Measurements from ENCODE around the gene PORCN. TPM values are rescaled to one million over a fixed set of nuclear protein-coding genes. Genes with fewer than 3 reads are reported as not detected.

PORCN gene
- total and polyA plus RNA-seq, 4 donors = 0.70 to 4.9 (median 2.8) TPM

GRCh38 chrX:48509619-48510018, 827 bp downstream of the PORCN start:
- no peaks in the 10 kb centered on the region for H3K36me3 ChIP-seq (ENCODE audit: control insufficient read depth in 4 of 4, insufficient read depth in 3 of 4, low read depth in 1 of 4, low read length in 3 of 4)
- H3K4me3 ChIP-seq (ENCODE audit: low read depth in 1 of 3, low read length in 3 of 3) = peak overlapping the region in 1 of 3 donors; percentile 77
- WGBS = 83% methylated on average over 11 of the region's 11 CpGs
- TF ChIP-seq FOXA2 (IDR thresholded peaks at IDR 0.05) (no peak), RXRA (IDR thresholded peaks at IDR 0.05) (no peak), EGR1 (IDR thresholded peaks at IDR 0.05; ENCODE audit: low read depth in 2 of 2) (no peak), FOXA1 (IDR thresholded peaks at IDR 0.05) (no peak)
- H3K27ac ChIP-seq (ENCODE audit: low read depth in 1 of 2, low read length in 2 of 2) = no peak overlapping the region
- DNase-seq (ENCODE audit: low spot score) = no peak
- H3K27me3 ChIP-seq (ENCODE audit: control insufficient read depth in 4 of 4, insufficient read depth in 4 of 4, low read length in 3 of 4) = no peaks in the 10 kb centered on the region
- H3K9me3 ChIP-seq (ENCODE audit: control insufficient read depth in 4 of 4, low read length in 3 of 4) = no peaks in the 10 kb centered on the region
- peaks cover 0 to 14% (median 3%) of the 10 kb centered on the region in 4 donors for H3K4me1 ChIP-seq (ENCODE audit: control insufficient read depth in 4 of 4, insufficient read depth in 4 of 4, low read length in 3 of 4)
- no peak overlapping the region for H3K9ac ChIP-seq (ENCODE audit: low read depth in 1 of 2, low read length in 2 of 2)

- Histone ChIP-seq H3K36me3 (ENCODE audit: control insufficient read depth in 4 of 4, insufficient read depth in 3 of 4, low read depth in 1 of 4, low read length in 3 of 4) (peaks cover 0 to 2% (median 0%) of the 10 kb centered on the region in 4 donors), H3K27me3 (ENCODE audit: control insufficient read depth in 4 of 4, insufficient read depth in 4 of 4, low read length in 3 of 4) (no peaks in the 10 kb centered on the region), H3K27ac (ENCODE audit: low read depth in 1 of 2, low read length in 2 of 2) (no peak overlapping the region), H3K4me1 (ENCODE audit: control insufficient read depth in 4 of 4, insufficient read depth in 4 of 4, low read length in 3 of 4) (peaks cover 0 to 10% (median 3%) of the 10 kb centered on the region in 4 donors), H3K9me3 (ENCODE audit: control insufficient read depth in 4 of 4, low read length in 3 of 4) (no peaks in the 10 kb centered on the region), H3K9ac (ENCODE audit: low read depth in 1 of 2, low read length in 2 of 2) (no peak overlapping the region), H3K4me3 (ENCODE audit: low read depth in 1 of 3, low read length in 3 of 3) (no peak overlapping the region)
- 55% methylated on average over 4 of the region's 4 CpGs for WGBS
- peak; percentile 38 for TF ChIP-seq CTCF (IDR thresholded peaks at IDR 0.05; ENCODE audit: low read depth, low read length, missing input control)
- TF ChIP-seq REST (IDR thresholded peaks at IDR 0.05) = no peak
- peak; percentile 67 to 73 for TF ChIP-seq RAD21 (IDR thresholded peaks at IDR 0.05)
- DNase-seq (ENCODE audit: low spot score) = no peak
These were observed 2.8 kb downstream of the PORCN start for GRCh38 chrX:48511560-48511959.

GRCh38 chrX:48512371-48512935, 3.7 kb downstream of the PORCN start:
- Histone ChIP-seq H3K27me3 (ENCODE audit: control insufficient read depth in 4 of 4, insufficient read depth in 4 of 4, low read length in 3 of 4) (no peaks in the 10 kb centered on the region), H3K4me1 (ENCODE audit: control insufficient read depth in 4 of 4, insufficient read depth in 4 of 4, low read length in 3 of 4) (peaks cover 0 to 10% (median 3%) of the 10 kb centered on the region in 4 donors), H3K9ac (ENCODE audit: low read depth in 1 of 2, low read length in 2 of 2) (no peak overlapping the region), H3K9me3 (ENCODE audit: control insufficient read depth in 4 of 4, low read length in 3 of 4) (no peaks in the 10 kb centered on the region), H3K27ac (ENCODE audit: low read depth in 1 of 2, low read length in 2 of 2) (no peak overlapping the region), H3K36me3 (ENCODE audit: control insufficient read depth in 4 of 4, insufficient read depth in 3 of 4, low read depth in 1 of 4, low read length in 3 of 4) (peaks cover 0 to 2% (median 0%) of the 10 kb centered on the region in 4 donors), H3K4me3 (ENCODE audit: low read depth in 1 of 3, low read length in 3 of 3) (no peak overlapping the region)
- no peak for DNase-seq (ENCODE audit: low spot score)
- WGBS = 95% methylated on average over 20 of the region's 20 CpGs
- no peak for TF ChIP-seq FOXA2 (IDR thresholded peaks at IDR 0.05)
- no peak for TF ChIP-seq TAF1 (conservative IDR thresholded peaks at IDR 0.05)
- TF ChIP-seq JUND (IDR thresholded peaks at IDR 0.05) = no peak
- no peak for TF ChIP-seq GABPA (IDR thresholded peaks at IDR 0.05 in 1 of 2, conservative IDR thresholded peaks at IDR 0.05 in 1 of 2)
- no peak for TF ChIP-seq SP1 (IDR thresholded peaks at IDR 0.05)
- no peak for TF ChIP-seq YY1 (IDR thresholded peaks at IDR 0.05)
- TF ChIP-seq ATF3 (IDR thresholded peaks at IDR 0.05) = no peak
- TF ChIP-seq HNF4G (IDR thresholded peaks at IDR 0.05) = no peak
- no peak for TF ChIP-seq HNF4A (conservative IDR thresholded peaks at IDR 0.05)
- TF ChIP-seq ZBTB33 (IDR thresholded peaks at IDR 0.05) = no peak
- no peak for TF ChIP-seq FOXA1 (IDR thresholded peaks at IDR 0.05)
- TF ChIP-seq EGR1 (IDR thresholded peaks at IDR 0.05; ENCODE audit: low read depth in 2 of 2) = no peak
- TF ChIP-seq REST (IDR thresholded peaks at IDR 0.05) = no peak
- no peak for TF ChIP-seq NR2F2 (IDR thresholded peaks at IDR 0.05)
- no peak for TF ChIP-seq RAD21 (IDR thresholded peaks at IDR 0.05)
- no peak for TF ChIP-seq RXRA (IDR thresholded peaks at IDR 0.05)

Measured in liver (tissue), 9 donors.